K562 (cell line): Measurements from ENCODE around the gene AKAP13. TPM values are rescaled to one million over a fixed set of nuclear protein-coding genes. Genes with fewer than 3 reads are reported as not detected.

ENCODE experiments used
- ATAC-seq: fragments of 200-7000 bp; cut with Tn5 transposase; 3 replicates; pipeline ENCODE4 v1.9.1; 2020; ENCODE audit warnings: moderate library complexity
- BruUV-seq: library from RNA; stranded (reverse); fragments of 400-500 nt; replicated peaks from 2 replicates; lab custom pipeline; 2021; lab: Mats Ljungman, UMichigan
- CTCF ChIA-PET: fragments of 300-600 bp; formaldehyde crosslinking; extraction: SDS; loops from one replicate; lab custom pipeline; 2021; ENCODE audit warnings: low intra/inter-chr PET ratio; lab: Yijun Ruan, JAX
- POLR2A ChIA-PET: fragments of 300-600, 350-650 bp; sonication (Branson Sonifier 250); formaldehyde crosslinking; extraction: SDS; loops from one replicate; lab custom pipeline; 2021; ENCODE audit warnings: antibody characterized with exemption, inconsistent platforms; lab: Yijun Ruan, JAX
- DNase-seq, 4 experiments: peaks; one replicate each; pipeline versions ENCODE4 v3.0.0 to v3.0.0-alpha.2; 2011 to 2018; ENCODE audit warnings: low spot score in 3 of 4, mixed read lengths in 3 of 4; ENCODE audit errors: extremely low read depth in 1 of 4
- FAIRE-seq: peaks from 2 replicates; lab custom pipeline; 2011; peaks lifted over from hg19 to GRCh38; lab: Jason Lieb, UNC
- H2AFZ ChIP-seq: 2 replicates; pipeline ENCODE4 v1.6.0; 2011; ENCODE audit warnings: low read depth, low read length, control low read depth, inconsistent platforms
- H3K27ac ChIP-seq: fragments of 200-600 bp; 3 replicates; pipeline ENCODE4 v1.8.0; 2011; ENCODE audit warnings: low read depth, mild to moderate bottlenecking, control low read depth, inconsistent platforms, low read length, moderate library complexity, mixed read lengths; ENCODE audit errors: extremely low read depth
- H3K27me3 ChIP-seq, 2 experiments: fragments of 300-600 bp in 1 of 2; 2 replicates in 1 of 2; 3 replicates in 1 of 2; pipeline versions ENCODE4 v1.6.0 to v1.8.0; 2011; ENCODE audit warnings: inconsistent platforms in 2 of 2, low read length in 2 of 2, mild to moderate bottlenecking in 1 of 2, mixed read lengths in 1 of 2, moderate library complexity in 1 of 2; ENCODE audit not compliant: control insufficient read depth in 2 of 2, insufficient read depth in 2 of 2
- H3K36me3 ChIP-seq: fragments of 300-600 bp; 3 replicates; pipeline ENCODE4 v1.8.0; 2011; ENCODE audit warnings: mild to moderate bottlenecking, low read length, inconsistent platforms; ENCODE audit not compliant: control insufficient read depth, insufficient read depth
- H3K4me1 ChIP-seq, 2 experiments: fragments of 200-600 bp in 1 of 2; replicated peaks in 1 of 2; 2 replicates in 1 of 2; 3 replicates in 1 of 2; pipeline versions ENCODE4 v1.5.1 to v1.8.0; 2011; ENCODE audit warnings: inconsistent platforms in 2 of 2, low read length in 2 of 2, mild to moderate bottlenecking in 1 of 2, mixed read lengths in 1 of 2, moderate library complexity in 1 of 2; ENCODE audit not compliant: control insufficient read depth in 2 of 2, insufficient read depth in 2 of 2
- H3K4me2 ChIP-seq: 2 replicates; pipeline ENCODE4 v1.6.1; 2011; ENCODE audit warnings: low read length, control low read depth, inconsistent platforms, mixed read lengths; ENCODE audit not compliant: insufficient read depth
- H3K4me3 ChIP-seq: fragments of 200-600 bp; sonication (generic), shearing (Covaris generic); 2 replicates; pipeline ENCODE4 v1.5.1; 2016; ENCODE audit warnings: control low read depth, inconsistent platforms
- H3K79me2 ChIP-seq: fragments of 200-600 bp; 3 replicates; pipeline ENCODE4 v1.8.0; 2011; ENCODE audit warnings: low read length, inconsistent platforms; ENCODE audit not compliant: control insufficient read depth, insufficient read depth
- H3K9ac ChIP-seq, 2 experiments: 2 replicates each; pipeline versions ENCODE4 v1.6.0 to v1.6.1; 2011; ENCODE audit warnings: low read depth in 2 of 2, low read length in 2 of 2, control low read depth in 1 of 2, inconsistent platforms in 1 of 2, mild to moderate bottlenecking in 1 of 2, mixed read lengths in 1 of 2; ENCODE audit not compliant: insufficient read depth in 1 of 2
- H3K9me1 ChIP-seq: one replicate; pipeline ENCODE4 v1.6.0; 2011; ENCODE audit warnings: inconsistent platforms, mild to moderate bottlenecking, low read length, moderate library complexity; ENCODE audit not compliant: control insufficient read depth, insufficient read depth
- H3K9me3 ChIP-seq: replicated peaks from 2 replicates; pipeline ENCODE4 v1.5.1; 2011; ENCODE audit warnings: low read depth, low read length, inconsistent platforms; ENCODE audit not compliant: control insufficient read depth, insufficient read depth
- H4K20me1 ChIP-seq: replicated peaks from 2 replicates; pipeline ENCODE4 v1.6.1; 2011; ENCODE audit warnings: low read length, inconsistent platforms, mixed read lengths; ENCODE audit not compliant: control insufficient read depth, insufficient read depth
- BHLHE40 ChIP-seq: IDR thresholded peaks from 2 replicates; pipeline ENCODE4 v1.6.1; 2011; ENCODE audit warnings: low read length, improper control_type of control experiment
- CC2D1A ChIP-seq: fragments of 450-650 bp; IDR thresholded peaks from 2 replicates; pipeline ENCODE4 v1.6.1; 2017; ENCODE audit warnings: mild to moderate bottlenecking
- E2F3 ChIP-seq: fragments of 250-450 bp; sonication (Bioruptor Pico); IDR thresholded peaks from 2 replicates; pipeline ENCODE4 v1.4.0; 2020; ENCODE audit warnings: mild to moderate bottlenecking
- FOXA1 ChIP-seq: fragments of 450-650 bp; IDR thresholded peaks from 2 replicates; pipeline ENCODE4 v1.6.1; 2016; ENCODE audit warnings: mild to moderate bottlenecking, borderline replicate concordance
- HDAC3 ChIP-seq: fragments of 450-650 bp; IDR thresholded peaks from 2 replicates; pipeline ENCODE4 v1.6.1; 2018; ENCODE audit warnings: borderline replicate concordance, mild to moderate bottlenecking, moderate library complexity; ENCODE audit not compliant: partially characterized antibody
- HDAC8 ChIP-seq: fragments of 450-650 bp; IDR thresholded peaks from 2 replicates; pipeline ENCODE4 v1.6.1; 2016; ENCODE audit warnings: mild to moderate bottlenecking, missing genetic modification characterization, moderate library complexity, missing compliant biosample characterization
- ILK ChIP-seq: fragments of 450-650 bp; IDR thresholded peaks from 2 replicates; pipeline ENCODE4 v1.6.1; 2016; ENCODE audit warnings: missing genetic modification characterization, low read depth, mild to moderate bottlenecking, missing compliant biosample characterization, moderate library complexity, borderline replicate concordance
- MYBL2 ChIP-seq, 2 experiments: fragments of 450-650 bp in 1 of 2; sonication (generic) in 1 of 2; formaldehyde crosslinking in 1 of 2; IDR thresholded peaks; 2 replicates each; pipeline versions ENCODE4 v1.6.1 to v1.8.1; 2017 to 2022; ENCODE audit warnings: borderline replicate concordance in 1 of 2, inconsistent platforms in 1 of 2, low read depth in 1 of 2, mild to moderate bottlenecking in 1 of 2, missing genetic modification reagents in 1 of 2, moderate library complexity in 1 of 2
- MYNN ChIP-seq, 2 experiments: sonication (generic); formaldehyde crosslinking in 1 of 2; IDR thresholded peaks; 2 replicates each; pipeline versions ENCODE4 v1.5.0 to v1.6.1; 2016 to 2020; ENCODE audit warnings: antibody characterized with exemption in 1 of 2, missing genetic modification reagents in 1 of 2
- RBM14 ChIP-seq: fragments of 200-400 bp; formaldehyde crosslinking; IDR thresholded peaks from 2 replicates; pipeline ENCODE4 v1.6.1; 2018; ENCODE audit warnings: low read depth, mild to moderate bottlenecking, low read length, moderate library complexity, borderline replicate concordance; ENCODE audit not compliant: insufficient read depth
- SMARCB1 ChIP-seq: IDR thresholded peaks from 2 replicates; pipeline ENCODE4 v1.6.1; 2011; ENCODE audit warnings: improper control_type of control experiment, low read depth; ENCODE audit not compliant: insufficient read length
- SP2 ChIP-seq: IDR thresholded peaks from 2 replicates; pipeline ENCODE4 v1.6.1; 2011; ENCODE audit warnings: mild to moderate bottlenecking, low read depth, low read length, moderate library complexity; ENCODE audit not compliant: poor library complexity, severe bottlenecking; ENCODE audit errors: extremely low read depth
- TOE1 ChIP-seq, 2 experiments: fragments of 450-650 bp in 1 of 2; sonication (generic) in 1 of 2; formaldehyde crosslinking in 1 of 2; IDR thresholded peaks; 2 replicates each; pipeline versions ENCODE4 v1.7.1 to v1.8.0; 2016 to 2022; ENCODE audit warnings: borderline replicate concordance in 2 of 2, mild to moderate bottlenecking in 2 of 2, antibody characterized with exemption in 1 of 2, inconsistent platforms in 1 of 2, low read depth in 1 of 2, missing genetic modification reagents in 1 of 2, moderate library complexity in 1 of 2
- ZNF143 ChIP-seq: sonication (generic); formaldehyde crosslinking; IDR thresholded peaks from 2 replicates; pipeline ENCODE4 v1.9.0; 2022; ENCODE audit warnings: mild to moderate bottlenecking, missing genetic modification reagents
- ZNF780A ChIP-seq: fragments of 250-450 bp; sonication (Bioruptor Pico); IDR thresholded peaks from 2 replicates; pipeline ENCODE4 v1.5.0; 2021; ENCODE audit warnings: mild to moderate bottlenecking
- WGBS: fragments of 100-300 bp; shearing (Covaris generic); methylation state at CpG from one replicate; pipeline ENCODE4 v1.1.6; 2016; ENCODE audit warnings: low coverage, mixed read lengths; ENCODE audit not compliant: insufficient coverage; ENCODE audit errors: missing lambda C conversion rate; 5-methylcytosine and 5-hydroxymethylcytosine counted together
- in situ Hi-C: fragments of 300-500 bp; cut with MboI; formaldehyde crosslinking; loops from 4 replicates; pipeline ENCODE4 v1.15.0; 2018; ENCODE audit warnings: inconsistent platforms, mixed read lengths
- intact Hi-C: fragments of 100-400 bp; cut with micrococcal nuclease; formaldehyde crosslinking; loops from 2 replicates; pipeline ENCODE4 v1.14.2; 2022
- polyA plus RNA-seq, 8 experiments: library from polyadenylated mRNA; depleted of rRNA in 4 of 8; stranded (reverse) in 5 of 8; unstranded in 3 of 8; fragments of >200 nt; fragmentation: Nextera tagmentation in 2 of 8; fragmentation: Illumina TruSeq in 1 of 8; extraction: Ambion mirVana in 2 of 8; extraction: Trizol in 1 of 8; gene quantifications; 2 replicates each; pipeline versions ENCODE4 v1.2.1 to v1.2.3, GENCODE V29; 2011 to 2014; ENCODE audit warnings: inconsistent platforms in 1 of 8, missing spikeins in 1 of 8
- total RNA-seq, 7 experiments: library from RNA; depleted of rRNA in 6 of 7; stranded (reverse); fragments of >200 nt in 6 of 7; fragmentation: Illumina TruSeq in 2 of 7; extraction: Trizol in 2 of 7; gene quantifications; 2 replicates each; pipeline versions ENCODE4 v1.2.1 to v1.2.3, GENCODE V29; 2011 to 2021; ENCODE audit warnings: low replicate concordance in 1 of 7
- TF ChIP-seq, protein P1 (sequence below), 2 experiments: fragments of 150-350 bp in 1 of 2; IDR thresholded peaks; 2 replicates each; pipeline ENCODE4 v1.6.1; 2012 to 2016; ENCODE audit warnings: low read depth in 2 of 2, low read length in 2 of 2, mild to moderate bottlenecking in 1 of 2, moderate library complexity in 1 of 2
- TF ChIP-seq, protein P2 (sequence below): sonication (generic); formaldehyde crosslinking; IDR thresholded peaks from 2 replicates; pipeline ENCODE4 v1.5.0; 2020; ENCODE audit warnings: missing genetic modification reagents

Gene AKAP13
- total and polyA plus RNA-seq, 9 of the 15 experiments (the other 6 are each of a cell fraction or from before 2014, with no cell fraction given), result 0.03 to 1.7 (median 0.42) TPM

DNA sequence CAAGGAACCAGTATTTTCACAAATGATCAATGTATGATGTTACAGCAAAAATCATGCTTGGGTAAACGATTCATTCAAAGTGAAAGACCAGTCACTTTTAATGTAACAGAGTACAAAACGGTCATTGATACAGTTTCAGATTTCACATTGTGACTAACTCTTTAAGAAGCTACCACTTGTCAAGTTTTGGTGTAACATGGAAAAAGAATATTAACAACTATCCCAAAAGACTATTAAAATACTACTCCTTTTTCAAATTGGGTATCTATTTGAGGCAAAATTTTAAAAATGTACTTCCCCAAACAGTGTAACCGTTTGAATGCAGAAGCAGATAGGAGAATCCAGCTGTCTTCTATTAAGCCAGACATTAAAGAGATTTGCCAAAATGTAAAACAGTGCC is 31.7 kb downstream of the AKAP13 start:
- FAIRE-seq, result no peak

More for the DNA sequence above, 31.7 kb downstream of the AKAP13 start:
- ChIA-PET CTCF (no interaction called here), POLR2A (interaction anchor here (0.6 kb wide), 1 partner anchor 36 kb away, joined by 3 read pairs; no protein-coding TSS in a partner anchor)
- no peak for ATAC-seq
- Histone ChIP-seq H3K36me3 (no peaks in the 10 kb centered on the region), H3K4me1 (no peaks in the 10 kb centered on the region), H3K79me2 (no peaks in the 10 kb centered on the region), H3K27me3 (peaks cover 6 to 9% of the 10 kb centered on the region in 2 experiments; a peak in 4 of 5 replicates), H3K4me2 (no peak overlapping the region), H3K9me1 (no peaks in the 10 kb centered on the region), H4K20me1 (no peaks in the 10 kb centered on the region), H3K9me3 (no peaks in the 10 kb centered on the region), H2AFZ (no peak overlapping the region), H3K9ac (no peak overlapping the region), H3K4me3 (no peak overlapping the region), H3K27ac (no peak overlapping the region)
- intact Hi-C loops (loop anchor here (10.0 kb wide), 1 partner anchor 117 kb away; no protein-coding TSS in a partner anchor), in situ Hi-C loops (no loop called here)
- no peak for TF ChIP-seq CC2D1A
- no peak for TF ChIP-seq RBM14
- TF ChIP-seq BHLHE40, result no peak
- TF ChIP-seq FOXA1, result no peak
- TF ChIP-seq, protein P1, sequence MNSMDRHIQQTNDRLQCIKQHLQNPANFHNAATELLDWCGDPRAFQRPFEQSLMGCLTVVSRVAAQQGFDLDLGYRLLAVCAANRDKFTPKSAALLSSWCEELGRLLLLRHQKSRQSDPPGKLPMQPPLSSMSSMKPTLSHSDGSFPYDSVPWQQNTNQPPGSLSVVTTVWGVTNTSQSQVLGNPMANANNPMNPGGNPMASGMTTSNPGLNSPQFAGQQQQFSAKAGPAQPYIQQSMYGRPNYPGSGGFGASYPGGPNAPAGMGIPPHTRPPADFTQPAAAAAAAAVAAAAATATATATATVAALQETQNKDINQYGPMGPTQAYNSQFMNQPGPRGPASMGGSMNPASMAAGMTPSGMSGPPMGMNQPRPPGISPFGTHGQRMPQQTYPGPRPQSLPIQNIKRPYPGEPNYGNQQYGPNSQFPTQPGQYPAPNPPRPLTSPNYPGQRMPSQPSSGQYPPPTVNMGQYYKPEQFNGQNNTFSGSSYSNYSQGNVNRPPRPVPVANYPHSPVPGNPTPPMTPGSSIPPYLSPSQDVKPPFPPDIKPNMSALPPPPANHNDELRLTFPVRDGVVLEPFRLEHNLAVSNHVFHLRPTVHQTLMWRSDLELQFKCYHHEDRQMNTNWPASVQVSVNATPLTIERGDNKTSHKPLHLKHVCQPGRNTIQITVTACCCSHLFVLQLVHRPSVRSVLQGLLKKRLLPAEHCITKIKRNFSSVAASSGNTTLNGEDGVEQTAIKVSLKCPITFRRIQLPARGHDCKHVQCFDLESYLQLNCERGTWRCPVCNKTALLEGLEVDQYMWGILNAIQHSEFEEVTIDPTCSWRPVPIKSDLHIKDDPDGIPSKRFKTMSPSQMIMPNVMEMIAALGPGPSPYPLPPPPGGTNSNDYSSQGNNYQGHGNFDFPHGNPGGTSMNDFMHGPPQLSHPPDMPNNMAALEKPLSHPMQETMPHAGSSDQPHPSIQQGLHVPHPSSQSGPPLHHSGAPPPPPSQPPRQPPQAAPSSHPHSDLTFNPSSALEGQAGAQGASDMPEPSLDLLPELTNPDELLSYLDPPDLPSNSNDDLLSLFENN (IDR thresholded peaks at IDR 0.05; ENCODE audit: low read depth in 2 of 2, low read length in 2 of 2), result no peak
- TF ChIP-seq, protein P2, sequence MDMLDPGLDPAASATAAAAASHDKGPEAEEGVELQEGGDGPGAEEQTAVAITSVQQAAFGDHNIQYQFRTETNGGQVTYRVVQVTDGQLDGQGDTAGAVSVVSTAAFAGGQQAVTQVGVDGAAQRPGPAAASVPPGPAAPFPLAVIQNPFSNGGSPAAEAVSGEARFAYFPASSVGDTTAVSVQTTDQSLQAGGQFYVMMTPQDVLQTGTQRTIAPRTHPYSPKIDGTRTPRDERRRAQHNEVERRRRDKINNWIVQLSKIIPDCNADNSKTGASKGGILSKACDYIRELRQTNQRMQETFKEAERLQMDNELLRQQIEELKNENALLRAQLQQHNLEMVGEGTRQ (CRISPR knock-in tag), result no peak
- no peak for TF ChIP-seq ILK
- no peak for TF ChIP-seq HDAC8
- no peak for TF ChIP-seq SP2
- no peak for TF ChIP-seq TOE1 (IDR thresholded peaks at IDR 0.05; ENCODE audit: borderline replicate concordance)
- TF ChIP-seq TOE1 (CRISPR knock-in tag; IDR thresholded peaks at IDR 0.05; ENCODE audit: borderline replicate concordance, low read depth), result no peak
- no peak for TF ChIP-seq ZNF143 (CRISPR knock-in tag)
- TF ChIP-seq E2F3 (CRISPR knock-in tag), result no peak
- TF ChIP-seq MYNN (IDR thresholded peaks at IDR 0.05), result no peak
- TF ChIP-seq MYNN (CRISPR knock-in tag; IDR thresholded peaks at IDR 0.05), result no peak
- TF ChIP-seq MYBL2 (IDR thresholded peaks at IDR 0.05; ENCODE audit: low read depth), result no peak
- no peak for TF ChIP-seq MYBL2 (CRISPR knock-in tag; IDR thresholded peaks at IDR 0.05; ENCODE audit: borderline replicate concordance)
- no peak for TF ChIP-seq SMARCB1
- TF ChIP-seq ZNF780A (CRISPR knock-in tag), result no peak
- TF ChIP-seq HDAC3, result no peak
- BruUV-seq, result no TSS peak
- no peak for DNase-seq
- WGBS, result 2% methylated on average over 3 of the region's 3 CpGs
